MM.1S (cell line): ENCODE results near the gene SH2D7.

Experiments
- CTCF ChIP-seq: fragments of 300-600 bp; sonication (generic); IDR thresholded peaks from 2 replicates; pipeline ENCODE4 v1.5.1; 2016; ENCODE audit warnings: antibody characterized with exemption, low read length, mixed read lengths
- EZH2 ChIP-seq: fragments of 300-600 bp; sonication (generic); optimal IDR thresholded peaks from 2 replicates; pipeline ENCODE3; 2017; ENCODE audit warnings: low read depth, mild to moderate bottlenecking, antibody characterized with exemption, low read length, mixed read lengths
- EZH2phosphoT487 ChIP-seq: fragments of 300-600 bp; sonication (generic); IDR thresholded peaks from 2 replicates; pipeline ENCODE4 v1.6.1; 2018; ENCODE audit warnings: antibody characterized with exemption, low read length

- no peak for TF ChIP-seq CTCF
- TF ChIP-seq EZH2, result no peak
- no peak for TF ChIP-seq EZH2phosphoT487
These were observed 41.9 kb upstream of the SH2D7 start for GRCh38 chr15:78050441-78050809.
